HepG2 (cell line): ENCODE results near the gene ZNF326. TPM values are rescaled to one million over a fixed set of nuclear protein-coding genes. Genes with fewer than 3 reads are reported as not detected.

Source experiments
- ATF7-NPFF ChIP-seq: sonication (generic); formaldehyde crosslinking; IDR thresholded peaks from 2 replicates; pipeline ENCODE4 v1.8.1; 2023; ENCODE audit warnings: mild to moderate bottlenecking, low read depth, missing genetic modification reagents, moderate library complexity
- CEBPG ChIP-seq: IDR thresholded peaks from 2 replicates; pipeline ENCODE4 v1.6.1; 2016
- CREB1 ChIP-seq, 2 experiments: fragments of 450-650 bp in 1 of 2; IDR thresholded peaks; 2 replicates each; pipeline ENCODE4 v1.6.1; 2016 to 2017; ENCODE audit warnings: control low read depth in 1 of 2, mild to moderate bottlenecking in 1 of 2, missing compliant biosample characterization in 1 of 2, missing genetic modification characterization in 1 of 2
- DR1 ChIP-seq: sonication (generic); formaldehyde crosslinking; IDR thresholded peaks from 2 replicates; pipeline ENCODE4 v1.8.0; 2021; ENCODE audit warnings: mild to moderate bottlenecking, missing genetic modification reagents, inconsistent platforms
- EZH2 ChIP-seq: conservative IDR thresholded peaks from 2 replicates; pipeline ENCODE4 v1.6.1; 2012; ENCODE audit warnings: mild to moderate bottlenecking, low read depth, low read length, moderate library complexity
- JUNB ChIP-seq: sonication (generic); formaldehyde crosslinking; IDR thresholded peaks from 2 replicates; pipeline ENCODE4 v1.8.0; 2022; ENCODE audit warnings: missing genetic modification reagents, mild to moderate bottlenecking, borderline replicate concordance
- MATR3 ChIP-seq: sonication (generic); formaldehyde crosslinking; IDR thresholded peaks from 2 replicates; pipeline ENCODE4 v1.4.0; 2020; ENCODE audit warnings: missing genetic modification reagents
- MEF2D ChIP-seq: sonication (generic); formaldehyde crosslinking; IDR thresholded peaks from 2 replicates; pipeline ENCODE4 v1.5.1; 2020; ENCODE audit warnings: mild to moderate bottlenecking, missing genetic modification reagents
- PAX8 ChIP-seq: sonication (generic); formaldehyde crosslinking; IDR thresholded peaks from 2 replicates; pipeline ENCODE4 v1.8.0; 2022; ENCODE audit warnings: mild to moderate bottlenecking, missing genetic modification reagents, borderline replicate concordance
- RAD21 ChIP-seq: fragments of 450-650 bp; formaldehyde crosslinking; IDR thresholded peaks from 2 replicates; pipeline ENCODE4 v1.5.0; 2020; ENCODE audit warnings: mild to moderate bottlenecking
- STAG1 ChIP-seq: sonication (generic); formaldehyde crosslinking; IDR thresholded peaks from 2 replicates; pipeline ENCODE4 v1.4.0; 2020; ENCODE audit warnings: missing genetic modification reagents
- ZNF17 ChIP-seq: sonication (generic); formaldehyde crosslinking; IDR thresholded peaks from 2 replicates; pipeline ENCODE4 v1.5.0; 2020; ENCODE audit warnings: mild to moderate bottlenecking, missing genetic modification reagents
- ZNF282 ChIP-seq: fragments of 450-650 bp; IDR thresholded peaks from 2 replicates; pipeline ENCODE4 v1.6.1; 2018; ENCODE audit not compliant: partially characterized antibody
- ZNF30 ChIP-seq: sonication (generic); formaldehyde crosslinking; IDR thresholded peaks from 2 replicates; pipeline ENCODE4 v1.5.0; 2020; ENCODE audit warnings: mild to moderate bottlenecking, missing genetic modification reagents
- ZNF703 ChIP-seq: sonication (generic); formaldehyde crosslinking; IDR thresholded peaks from 2 replicates; pipeline ENCODE4 v1.5.1; 2020; ENCODE audit warnings: missing genetic modification reagents, mild to moderate bottlenecking, moderate library complexity, borderline replicate concordance
- polyA plus RNA-seq, 8 experiments: library from polyadenylated mRNA; depleted of rRNA in 3 of 8; stranded (reverse) in 7 of 8; unstranded in 1 of 8; fragments of >200 nt; fragmentation: Illumina TruSeq in 4 of 8; extraction: Trizol in 4 of 8; gene quantifications; 2 replicates each; pipeline versions ENCODE4 v1.2.1 to v1.2.3, GENCODE V29; 2011 to 2016; ENCODE audit warnings: low read depth in 4 of 8, missing spikeins in 1 of 8, mixed read lengths in 1 of 8; ENCODE audit not compliant: insufficient read depth in 1 of 8
- total RNA-seq, 5 experiments: library from RNA; depleted of rRNA; stranded (reverse); fragments of >200 nt; fragmentation: Illumina TruSeq; extraction: Trizol; gene quantifications; 2 replicates each; pipeline ENCODE4 v1.2.3, GENCODE V29; 2016; ENCODE audit warnings: low read depth in 1 of 5
- TF ChIP-seq, protein P1 (sequence below): sonication (generic); formaldehyde crosslinking; IDR thresholded peaks from 2 replicates; pipeline ENCODE4 v1.5.0; 2020; ENCODE audit warnings: missing genetic modification reagents, mild to moderate bottlenecking, borderline replicate concordance
- TF ChIP-seq, protein P2 (sequence below): sonication (generic); formaldehyde crosslinking; IDR thresholded peaks from 2 replicates; pipeline ENCODE4 v1.5.0; 2020; ENCODE audit warnings: mild to moderate bottlenecking, missing genetic modification reagents, moderate library complexity
- TF ChIP-seq, protein P3 (sequence below): sonication (generic); formaldehyde crosslinking; IDR thresholded peaks from 2 replicates; pipeline ENCODE4 v1.5.1; 2020; ENCODE audit warnings: mild to moderate bottlenecking, moderate library complexity, missing genetic modification reagents
- TF ChIP-seq, protein P4 (sequence below): sonication (generic); formaldehyde crosslinking; IDR thresholded peaks from 2 replicates; pipeline ENCODE4 v1.5.0; 2020; ENCODE audit warnings: missing genetic modification reagents

Gene ZNF326
- total and polyA plus RNA-seq, 2 of the 13 experiments (the other 11 are each of a cell fraction or from before 2014, with no cell fraction given) = 6.3 to 16.4 TPM

DNA sequence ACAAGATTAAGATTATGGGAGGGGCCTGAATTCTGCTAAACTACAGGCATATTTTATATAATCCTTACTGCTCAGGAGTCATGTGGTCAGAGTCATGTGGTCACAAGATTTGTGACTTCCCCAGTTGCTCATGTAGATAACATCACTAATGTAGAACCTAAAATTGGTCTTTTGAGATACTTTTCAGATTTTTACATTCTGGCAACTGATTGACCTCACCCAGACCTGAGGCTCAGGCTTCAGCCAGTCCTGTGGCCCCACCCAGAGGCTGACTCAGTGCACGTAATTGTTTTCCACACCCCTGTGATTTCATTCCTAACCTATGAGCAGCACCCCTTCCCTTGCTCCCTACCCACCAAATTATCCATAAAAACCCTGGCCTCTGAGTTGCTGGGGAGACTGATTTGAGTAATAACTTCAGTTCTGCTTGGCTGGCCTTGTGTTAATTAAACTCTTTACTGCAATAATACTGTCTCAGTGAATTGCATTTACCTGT, 41.7 kb upstream of the ZNF326 start (continued):
- TF ChIP-seq, protein P1, sequence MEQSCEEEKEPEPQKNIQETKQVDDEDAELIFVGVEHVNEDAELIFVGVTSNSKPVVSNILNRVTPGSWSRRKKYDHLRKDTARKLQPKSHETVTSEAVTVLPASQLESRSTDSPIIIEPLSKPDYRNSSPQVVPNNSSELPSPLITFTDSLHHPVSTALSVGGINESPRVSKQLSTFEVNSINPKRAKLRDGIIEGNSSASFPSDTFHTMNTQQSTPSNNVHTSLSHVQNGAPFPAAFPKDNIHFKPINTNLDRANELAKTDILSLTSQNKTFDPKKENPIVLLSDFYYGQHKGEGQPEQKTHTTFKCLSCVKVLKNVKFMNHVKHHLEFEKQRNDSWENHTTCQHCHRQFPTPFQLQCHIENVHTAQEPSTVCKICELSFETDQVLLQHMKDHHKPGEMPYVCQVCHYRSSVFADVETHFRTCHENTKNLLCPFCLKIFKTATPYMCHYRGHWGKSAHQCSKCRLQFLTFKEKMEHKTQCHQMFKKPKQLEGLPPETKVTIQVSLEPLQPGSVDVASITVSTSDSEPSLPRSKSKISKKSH = no peak
- TF ChIP-seq CEBPG (CRISPR knock-in tag) (no peak), ATF7-NPFF (no peak), MATR3 (no peak), RAD21 (peak; percentile 56; the same call in 1 of the 2 replicates), EZH2 (no peak), ZNF17 (CRISPR knock-in tag) (no peak), PAX8 (CRISPR knock-in tag) (no peak), JUNB (CRISPR knock-in tag) (no peak), ZNF282 (no peak), ZNF30 (no peak), CREB1 (IDR thresholded peaks at IDR 0.05) (no peak), CREB1 (CRISPR knock-in tag; IDR thresholded peaks at IDR 0.05) (peak; percentile 18; the same call in 1 of the 2 replicates), STAG1 (CRISPR knock-in tag) (peak; percentile 83), MEF2D (CRISPR knock-in tag) (no peak), ZNF703 (no peak), DR1 (CRISPR knock-in tag) (no peak)
- TF ChIP-seq, protein P2, sequence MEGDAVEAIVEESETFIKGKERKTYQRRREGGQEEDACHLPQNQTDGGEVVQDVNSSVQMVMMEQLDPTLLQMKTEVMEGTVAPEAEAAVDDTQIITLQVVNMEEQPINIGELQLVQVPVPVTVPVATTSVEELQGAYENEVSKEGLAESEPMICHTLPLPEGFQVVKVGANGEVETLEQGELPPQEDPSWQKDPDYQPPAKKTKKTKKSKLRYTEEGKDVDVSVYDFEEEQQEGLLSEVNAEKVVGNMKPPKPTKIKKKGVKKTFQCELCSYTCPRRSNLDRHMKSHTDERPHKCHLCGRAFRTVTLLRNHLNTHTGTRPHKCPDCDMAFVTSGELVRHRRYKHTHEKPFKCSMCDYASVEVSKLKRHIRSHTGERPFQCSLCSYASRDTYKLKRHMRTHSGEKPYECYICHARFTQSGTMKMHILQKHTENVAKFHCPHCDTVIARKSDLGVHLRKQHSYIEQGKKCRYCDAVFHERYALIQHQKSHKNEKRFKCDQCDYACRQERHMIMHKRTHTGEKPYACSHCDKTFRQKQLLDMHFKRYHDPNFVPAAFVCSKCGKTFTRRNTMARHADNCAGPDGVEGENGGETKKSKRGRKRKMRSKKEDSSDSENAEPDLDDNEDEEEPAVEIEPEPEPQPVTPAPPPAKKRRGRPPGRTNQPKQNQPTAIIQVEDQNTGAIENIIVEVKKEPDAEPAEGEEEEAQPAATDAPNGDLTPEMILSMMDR (CRISPR knock-in tag) = peak; percentile 76
- TF ChIP-seq, protein P3, sequence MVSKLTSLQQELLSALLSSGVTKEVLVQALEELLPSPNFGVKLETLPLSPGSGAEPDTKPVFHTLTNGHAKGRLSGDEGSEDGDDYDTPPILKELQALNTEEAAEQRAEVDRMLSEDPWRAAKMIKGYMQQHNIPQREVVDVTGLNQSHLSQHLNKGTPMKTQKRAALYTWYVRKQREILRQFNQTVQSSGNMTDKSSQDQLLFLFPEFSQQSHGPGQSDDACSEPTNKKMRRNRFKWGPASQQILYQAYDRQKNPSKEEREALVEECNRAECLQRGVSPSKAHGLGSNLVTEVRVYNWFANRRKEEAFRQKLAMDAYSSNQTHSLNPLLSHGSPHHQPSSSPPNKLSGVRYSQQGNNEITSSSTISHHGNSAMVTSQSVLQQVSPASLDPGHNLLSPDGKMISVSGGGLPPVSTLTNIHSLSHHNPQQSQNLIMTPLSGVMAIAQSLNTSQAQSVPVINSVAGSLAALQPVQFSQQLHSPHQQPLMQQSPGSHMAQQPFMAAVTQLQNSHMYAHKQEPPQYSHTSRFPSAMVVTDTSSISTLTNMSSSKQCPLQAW (CRISPR knock-in tag) = no peak
- TF ChIP-seq, protein P4, sequence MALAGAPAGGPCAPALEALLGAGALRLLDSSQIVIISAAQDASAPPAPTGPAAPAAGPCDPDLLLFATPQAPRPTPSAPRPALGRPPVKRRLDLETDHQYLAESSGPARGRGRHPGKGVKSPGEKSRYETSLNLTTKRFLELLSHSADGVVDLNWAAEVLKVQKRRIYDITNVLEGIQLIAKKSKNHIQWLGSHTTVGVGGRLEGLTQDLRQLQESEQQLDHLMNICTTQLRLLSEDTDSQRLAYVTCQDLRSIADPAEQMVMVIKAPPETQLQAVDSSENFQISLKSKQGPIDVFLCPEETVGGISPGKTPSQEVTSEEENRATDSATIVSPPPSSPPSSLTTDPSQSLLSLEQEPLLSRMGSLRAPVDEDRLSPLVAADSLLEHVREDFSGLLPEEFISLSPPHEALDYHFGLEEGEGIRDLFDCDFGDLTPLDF (CRISPR knock-in tag) = no peak
